Endothelial cell of umbilical vein (primary cell): ENCODE results near the gene NDFIP1. TPM values are rescaled to one million over a fixed set of nuclear protein-coding genes. Genes with fewer than 3 reads are reported as not detected.

ENCODE experiments used
- BruUV-seq: library from RNA; stranded (reverse); fragments of 400-500 nt; replicated peaks from 2 replicates; lab custom pipeline; 2021; lab: Mats Ljungman, UMichigan
- CTCF ChIA-PET: fragments of 300-600, 350-600 bp; sonication (Branson Sonifier 250); formaldehyde crosslinking; loops from one replicate; lab custom pipeline; 2021; ENCODE audit warnings: antibody characterized with exemption, inconsistent platforms; lab: Charles Lee
- POLR2A ChIA-PET: fragments of 300-600, 350-600 bp; sonication (Branson Sonifier 250); formaldehyde crosslinking; loops from one replicate; lab custom pipeline; 2021; ENCODE audit warnings: antibody characterized with exemption, inconsistent platforms; lab: Charles Lee
- DNase-seq: peaks from one replicate; pipeline ENCODE4 v3.0.0-alpha.2; 2011; ENCODE audit warnings: low read depth, low spot score
- FAIRE-seq: peaks from 2 replicates; lab custom pipeline; 2011; peaks lifted over from hg19 to GRCh38; lab: Jason Lieb, UNC
- H2AFZ ChIP-seq: 2 replicates; pipeline ENCODE4 v1.6.0; 2012; ENCODE audit warnings: low read depth, low read length, control low read depth, inconsistent platforms
- H3K27ac ChIP-seq: 2 replicates; pipeline ENCODE4 v1.5.1; 2011; ENCODE audit warnings: low read depth, mild to moderate bottlenecking, control low read depth, low read length, moderate library complexity; ENCODE audit not compliant: insufficient read depth
- H3K27me3 ChIP-seq, 2 experiments: 2 replicates each; pipeline versions ENCODE4 v1.6.0 to v1.6.1; 2011; ENCODE audit warnings: low read length in 2 of 2, mixed read lengths in 1 of 2; ENCODE audit not compliant: control insufficient read depth in 2 of 2, insufficient read depth in 2 of 2
- H3K36me3 ChIP-seq, 2 experiments: 2 replicates in 1 of 2; 3 replicates in 1 of 2; pipeline ENCODE4 v1.5.1; 2011; ENCODE audit warnings: low read length in 2 of 2, mild to moderate bottlenecking in 1 of 2, moderate library complexity in 1 of 2; ENCODE audit not compliant: control insufficient read depth in 2 of 2, insufficient read depth in 2 of 2; ENCODE audit errors: extremely low read depth in 1 of 2
- H3K4me1 ChIP-seq: 3 replicates; pipeline ENCODE4 v1.5.1; 2011; ENCODE audit warnings: mild to moderate bottlenecking, low read length; ENCODE audit not compliant: control insufficient read depth, insufficient read depth; ENCODE audit errors: extremely low read depth
- H3K4me2 ChIP-seq: 2 replicates; pipeline ENCODE4 v1.6.1; 2011; ENCODE audit warnings: low read length, control low read depth, mixed read lengths; ENCODE audit not compliant: insufficient read depth
- H3K4me3 ChIP-seq, 3 experiments: fragments of 200-600 bp in 1 of 3; sonication (generic), shearing (Covaris generic) in 1 of 3; replicated peaks in 1 of 3; 2 replicates each; pipeline ENCODE4 v1.5.1; 2011 to 2016; ENCODE audit warnings: control low read depth in 3 of 3, low read length in 3 of 3, mild to moderate bottlenecking in 2 of 3, inconsistent platforms in 1 of 3, low read depth in 1 of 3, moderate library complexity in 1 of 3; ENCODE audit not compliant: insufficient read depth in 1 of 3
- H3K79me2 ChIP-seq: 2 replicates; pipeline ENCODE4 v1.6.0; 2012; ENCODE audit warnings: low read length, inconsistent platforms; ENCODE audit not compliant: control insufficient read depth, insufficient read depth
- H3K9ac ChIP-seq: replicated peaks from 2 replicates; pipeline ENCODE3; 2011; ENCODE audit warnings: low read length, control low read depth; ENCODE audit not compliant: insufficient read depth; ENCODE audit errors: extremely low read depth
- H3K9me1 ChIP-seq: replicated peaks from 3 replicates; pipeline ENCODE4 v1.6.0; 2011; ENCODE audit warnings: mild to moderate bottlenecking, low read length; ENCODE audit not compliant: control insufficient read depth, insufficient read depth; ENCODE audit errors: extremely low read depth
- H3K9me3 ChIP-seq: replicated peaks from 2 replicates; pipeline ENCODE4 v1.5.1; 2012; ENCODE audit warnings: low read length, inconsistent platforms; ENCODE audit not compliant: control insufficient read depth, insufficient read depth
- H4K20me1 ChIP-seq: replicated peaks from 2 replicates; pipeline ENCODE3; 2011; ENCODE audit warnings: mild to moderate bottlenecking, low read length; ENCODE audit not compliant: control insufficient read depth, insufficient read depth; ENCODE audit errors: extremely low read depth
- EZH2 ChIP-seq: IDR thresholded peaks from 2 replicates; pipeline ENCODE4 v1.6.1; 2012; ENCODE audit warnings: borderline replicate concordance, low read depth, mild to moderate bottlenecking, moderate library complexity, low read length, inconsistent platforms; ENCODE audit not compliant: severe bottlenecking
- FOS ChIP-seq: IDR thresholded peaks from 2 replicates; pipeline ENCODE4 v1.6.1; 2011; ENCODE audit warnings: mild to moderate bottlenecking, low read length, moderate library complexity, borderline replicate concordance; ENCODE audit not compliant: insufficient read depth
- GATA2 ChIP-seq: IDR thresholded peaks from 2 replicates; pipeline ENCODE4 v1.7.0; 2011; ENCODE audit warnings: low read depth, mild to moderate bottlenecking, moderate library complexity, mixed read lengths, low read length; ENCODE audit not compliant: insufficient read length, insufficient read depth
- JUN ChIP-seq: IDR thresholded peaks from 2 replicates; pipeline ENCODE4 v1.6.1; 2011; ENCODE audit warnings: borderline replicate concordance, low read depth; ENCODE audit not compliant: insufficient read length, insufficient read depth
- MYC ChIP-seq: IDR thresholded peaks from one replicate; pipeline ENCODE4 v1.6.1; 2011; ENCODE audit warnings: mild to moderate bottlenecking, low read depth, low read length
- POLR2A ChIP-seq: IDR thresholded peaks from 2 replicates; pipeline ENCODE4 v1.6.1; 2012; ENCODE audit warnings: low read depth, mild to moderate bottlenecking, control low read depth, low read length
- POLR2AphosphoS5 ChIP-seq: IDR thresholded peaks from 2 replicates; pipeline ENCODE4 v1.6.1; 2012; ENCODE audit warnings: low read depth, mild to moderate bottlenecking, control low read depth, low read length, moderate library complexity; ENCODE audit not compliant: insufficient read depth
- dilution Hi-C: fragments of 300-500 bp; cut with MboI; formaldehyde crosslinking; loops from one replicate; pipeline ENCODE4 v1.15.0; 2019; ENCODE audit warnings: low sequenced_read_pairs; ENCODE audit not compliant: extremely low pct_ligation_motif_present
- intact Hi-C: fragments of 100-400 bp; cut with micrococcal nuclease; formaldehyde crosslinking; loops from one replicate; pipeline ENCODE4 v1.10.0; 2022
- polyA plus RNA-seq, 4 experiments: library from polyadenylated mRNA; depleted of rRNA in 3 of 4; stranded (reverse) in 3 of 4; unstranded in 1 of 4; fragments of >200 nt; gene quantifications; 2 replicates each; pipeline versions ENCODE4 v1.2.1 to v1.2.3, GENCODE V29; 2011 to 2012; ENCODE audit warnings: missing spikeins in 1 of 4
- total RNA-seq: library from RNA; stranded (reverse); gene quantifications from 2 replicates; pipeline ENCODE4 v1.2.3, GENCODE V29; 2021
- TF ChIP-seq, protein P1 (sequence below), 2 donors: IDR thresholded peaks; 1 replicate in 1 of 2; 2 replicates in 1 of 2; pipeline ENCODE4 v1.5.1; 2011; ENCODE audit warnings: low read length in 2 of 2, mild to moderate bottlenecking in 2 of 2, moderate library complexity in 2 of 2, control low read depth in 1 of 2, inconsistent platforms in 1 of 2, low read depth in 1 of 2; ENCODE audit not compliant: insufficient read depth in 1 of 2; ENCODE audit errors: extremely low read depth in 1 of 2
- TF ChIP-seq, protein P2 (sequence below): IDR thresholded peaks from 2 replicates; pipeline ENCODE4 v1.6.1; 2011; ENCODE audit not compliant: insufficient read depth, insufficient read length

The NDFIP1 gene
- total and polyA plus RNA-seq, 2 donors (not counting 3 experiments of a cell fraction or from before 2014, with no cell fraction given) = 12.3 to 42.6 TPM

DNA sequence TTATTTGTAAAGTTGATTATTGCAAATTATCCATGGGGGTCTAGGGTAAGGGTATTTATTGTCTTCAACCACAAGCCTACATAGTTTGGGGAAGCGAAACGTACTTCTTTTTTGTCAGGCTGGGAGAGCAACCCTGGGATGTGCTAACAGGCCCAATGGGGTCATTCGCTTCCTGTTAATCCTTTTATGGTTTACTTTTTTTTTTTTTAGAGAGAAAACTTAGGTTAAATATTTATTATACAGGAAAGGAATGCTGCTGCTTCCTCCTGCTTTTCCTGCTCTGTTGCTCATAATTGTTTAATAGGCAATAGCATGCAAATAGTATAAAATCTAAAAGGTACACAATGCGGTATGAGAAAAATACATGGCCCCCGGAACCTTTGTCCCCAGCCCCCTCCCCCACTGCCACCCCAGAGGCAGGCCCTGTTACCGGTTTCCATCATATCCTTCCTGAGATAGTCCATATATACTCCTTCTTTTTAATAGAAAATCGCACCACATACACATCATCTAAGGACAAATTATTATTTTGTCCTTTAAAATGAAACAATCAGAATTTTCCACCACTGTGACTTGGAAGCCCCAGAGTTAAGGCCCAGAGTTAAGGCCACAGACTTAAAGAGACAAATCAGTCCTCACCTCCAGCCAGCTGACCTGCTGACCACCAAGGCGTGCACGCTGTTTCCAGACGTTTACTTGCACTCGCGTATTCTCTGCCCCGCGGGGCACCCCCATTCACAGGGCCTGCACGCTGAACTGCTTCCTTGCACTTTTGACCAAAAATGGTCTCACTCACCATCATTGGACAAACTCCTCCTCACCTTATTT, 83.9 kb downstream of the NDFIP1 start:
- intact Hi-C loops (loop anchor here (1.0 to 2.0 kb wide), 6 partner anchors 9 to 356 kb away; no protein-coding TSS in a partner anchor), dilution Hi-C loops (no loop called here)
- Histone ChIP-seq H3K4me3 (no peak overlapping the region), H3K9ac (peak overlapping the region; percentile 48), H3K9me1 (no peaks in the 10 kb centered on the region), H3K27me3 (no peaks in the 10 kb centered on the region), H3K27ac (peak overlapping the region; percentile 75), H3K36me3 (no peaks in the 10 kb centered on the region), H3K4me1 (peaks cover 29% of the 10 kb centered on the region), H4K20me1 (no peaks in the 10 kb centered on the region), H2AFZ (peak overlapping the region; percentile 38), H3K9me3 (no peaks in the 10 kb centered on the region), H3K4me2 (no peak overlapping the region), H3K79me2 (no peaks in the 10 kb centered on the region)
- CTCF ChIA-PET = interaction anchor here (1.2 to 1.6 kb wide), 2 partner anchors 10 to 30 kb away, joined by 3 to 4 read pairs; no protein-coding TSS in a partner anchor
- DNase-seq (peak; percentile 41), FAIRE-seq (peak; percentile 77)
- POLR2A ChIA-PET = no interaction called here
- BruUV-seq = TSS peak; percentile 96
- TF ChIP-seq GATA2 (no peak), EZH2 (no peak), POLR2AphosphoS5 (no peak), MYC (no peak), POLR2A (no peak), FOS (no peak), JUN (no peak)
- TF ChIP-seq, protein P1, sequence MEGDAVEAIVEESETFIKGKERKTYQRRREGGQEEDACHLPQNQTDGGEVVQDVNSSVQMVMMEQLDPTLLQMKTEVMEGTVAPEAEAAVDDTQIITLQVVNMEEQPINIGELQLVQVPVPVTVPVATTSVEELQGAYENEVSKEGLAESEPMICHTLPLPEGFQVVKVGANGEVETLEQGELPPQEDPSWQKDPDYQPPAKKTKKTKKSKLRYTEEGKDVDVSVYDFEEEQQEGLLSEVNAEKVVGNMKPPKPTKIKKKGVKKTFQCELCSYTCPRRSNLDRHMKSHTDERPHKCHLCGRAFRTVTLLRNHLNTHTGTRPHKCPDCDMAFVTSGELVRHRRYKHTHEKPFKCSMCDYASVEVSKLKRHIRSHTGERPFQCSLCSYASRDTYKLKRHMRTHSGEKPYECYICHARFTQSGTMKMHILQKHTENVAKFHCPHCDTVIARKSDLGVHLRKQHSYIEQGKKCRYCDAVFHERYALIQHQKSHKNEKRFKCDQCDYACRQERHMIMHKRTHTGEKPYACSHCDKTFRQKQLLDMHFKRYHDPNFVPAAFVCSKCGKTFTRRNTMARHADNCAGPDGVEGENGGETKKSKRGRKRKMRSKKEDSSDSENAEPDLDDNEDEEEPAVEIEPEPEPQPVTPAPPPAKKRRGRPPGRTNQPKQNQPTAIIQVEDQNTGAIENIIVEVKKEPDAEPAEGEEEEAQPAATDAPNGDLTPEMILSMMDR (IDR thresholded peaks at IDR 0.05; ENCODE audit: extremely low read depth in 1 of 2, insufficient read depth in 1 of 2, low read depth in 1 of 2, low read length in 2 of 2) = no peak
- TF ChIP-seq, protein P2, sequence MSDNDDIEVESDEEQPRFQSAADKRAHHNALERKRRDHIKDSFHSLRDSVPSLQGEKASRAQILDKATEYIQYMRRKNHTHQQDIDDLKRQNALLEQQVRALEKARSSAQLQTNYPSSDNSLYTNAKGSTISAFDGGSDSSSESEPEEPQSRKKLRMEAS = no peak
